ENCODE measurements around the gene BABAM2. TPM values are rescaled to one million over a fixed set of nuclear protein-coding genes. Genes with fewer than 3 reads are reported as not detected.

Gene BABAM2
- total RNA-seq, 1 donor from 2014 or later, result 46.7 TPM

GRCh38 chr2:28343971-28344715 is 453.6 kb downstream of the BABAM2 start:
- no peaks in the 10 kb centered on the region for H3K27me3 Mint-ChIP-seq
- H3K27ac Mint-ChIP-seq, result no peak overlapping the region
- DNase-seq, result no peak
- peaks cover 15% of the 10 kb centered on the region for H3K4me1 Mint-ChIP-seq
- no peak overlapping the region for H3K4me3 Mint-ChIP-seq
- no peaks in the 10 kb centered on the region for H3K9me3 Mint-ChIP-seq
- intact Hi-C loops (cut with micrococcal nuclease), result no loop called here
- H3K36me3 Mint-ChIP-seq (ENCODE audit: low read depth), result no peaks in the 10 kb centered on the region

DNA sequence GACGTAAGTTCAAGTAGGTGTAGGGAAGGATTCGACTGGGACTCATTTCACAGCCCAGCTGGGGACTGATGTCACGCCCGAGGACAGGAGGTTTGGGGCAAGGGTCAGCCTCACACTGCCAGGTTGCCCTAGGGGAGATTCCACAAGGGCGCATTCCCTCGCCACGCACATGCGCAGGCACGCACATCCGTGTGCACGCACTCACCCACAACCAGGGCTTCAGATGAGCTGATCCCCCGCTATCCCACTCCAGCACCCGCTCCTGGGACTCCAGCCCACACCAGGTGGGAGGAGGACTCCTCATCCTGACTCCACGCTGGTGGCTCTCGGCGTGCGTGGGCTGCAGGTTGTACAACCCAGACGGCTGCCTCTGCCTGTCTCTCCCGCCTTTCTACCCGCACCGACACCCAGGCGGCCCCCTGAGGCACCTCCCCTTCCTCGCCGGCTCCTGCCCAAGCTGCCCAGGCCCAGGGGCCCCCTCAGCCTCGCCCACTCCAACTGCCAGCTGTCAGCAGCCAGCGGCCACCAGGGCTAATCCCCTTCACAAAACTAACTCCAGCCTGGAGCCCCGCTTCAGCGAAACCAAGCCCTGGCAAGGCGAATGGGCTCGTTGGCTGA is 454.3 kb downstream of the BABAM2 start:
- H3K27ac Mint-ChIP-seq, result no peak overlapping the region
- H3K4me3 Mint-ChIP-seq, result no peak overlapping the region
- H3K36me3 Mint-ChIP-seq (ENCODE audit: low read depth), result no peaks in the 10 kb centered on the region
- peaks cover 17% of the 10 kb centered on the region for H3K4me1 Mint-ChIP-seq
- no peak for DNase-seq
- intact Hi-C loops (cut with micrococcal nuclease), result no loop called here
- no peaks in the 10 kb centered on the region for H3K9me3 Mint-ChIP-seq
- H3K27me3 Mint-ChIP-seq, result no peaks in the 10 kb centered on the region

DNA sequence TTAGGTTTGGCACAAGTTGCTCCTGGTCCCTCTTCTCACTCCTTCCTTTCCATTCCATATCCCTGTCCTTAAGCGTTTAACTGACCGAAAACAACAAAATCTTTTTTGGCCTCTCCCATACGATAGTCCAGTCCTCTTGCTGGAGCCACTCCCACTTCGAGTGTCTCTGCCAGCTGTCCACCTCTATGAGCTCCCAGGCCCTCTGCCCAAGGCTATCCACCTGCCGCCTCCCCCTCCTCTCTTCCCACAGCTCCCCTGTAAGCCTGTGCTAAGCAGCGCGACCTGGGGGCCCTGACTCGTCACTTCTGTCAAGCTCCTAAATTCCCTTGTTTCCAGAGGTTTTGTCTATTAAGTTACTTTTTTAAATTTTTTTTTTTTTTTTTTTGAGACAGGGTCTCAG is 455.1 kb downstream of the BABAM2 start:
- no peak overlapping the region for H3K27ac Mint-ChIP-seq
- H3K27me3 Mint-ChIP-seq, result no peaks in the 10 kb centered on the region
- no peaks in the 10 kb centered on the region for H3K36me3 Mint-ChIP-seq (ENCODE audit: low read depth)
- H3K4me3 Mint-ChIP-seq, result no peak overlapping the region
- no peaks in the 10 kb centered on the region for H3K9me3 Mint-ChIP-seq
- intact Hi-C loops (cut with micrococcal nuclease), result no loop called here
- no peak for DNase-seq
- H3K4me1 Mint-ChIP-seq, result peaks cover 17% of the 10 kb centered on the region

GRCh38 chr2:28346587-28346986 is 456.1 kb downstream of the BABAM2 start:
- H3K36me3 Mint-ChIP-seq (ENCODE audit: low read depth), result no peaks in the 10 kb centered on the region
- no peak overlapping the region for H3K4me3 Mint-ChIP-seq
- DNase-seq, result no peak
- peak overlapping the region; percentile 41 for H3K27ac Mint-ChIP-seq
- intact Hi-C loops (cut with micrococcal nuclease), result no loop called here
- peaks cover 19% of the 10 kb centered on the region for H3K4me1 Mint-ChIP-seq
- no peaks in the 10 kb centered on the region for H3K27me3 Mint-ChIP-seq
- H3K9me3 Mint-ChIP-seq, result no peaks in the 10 kb centered on the region

DNA sequence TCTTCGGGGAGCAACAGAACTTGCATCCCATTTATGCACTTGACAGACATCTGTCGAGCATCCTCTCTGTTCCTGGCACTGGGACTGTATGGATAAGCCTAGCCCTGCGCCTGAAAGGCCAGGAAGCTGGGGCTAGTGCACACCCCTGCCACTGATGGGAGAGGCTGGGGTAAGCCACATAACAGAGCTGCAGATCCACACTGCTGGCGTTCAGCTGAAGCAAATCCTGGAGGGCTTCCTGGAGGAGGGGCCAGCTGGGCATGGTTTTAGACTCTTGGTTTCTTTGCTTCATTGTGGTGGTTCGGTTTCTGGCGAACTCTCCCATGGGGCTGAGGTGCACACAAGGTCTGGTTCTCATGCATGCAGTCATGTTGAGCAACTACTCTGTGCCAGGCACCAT is 456.7 kb downstream of the BABAM2 start:
- Mint-ChIP-seq H3K27ac (peak overlapping the region; percentile 50), H3K36me3 (ENCODE audit: low read depth) (no peaks in the 10 kb centered on the region), H3K4me1 (peaks cover 21% of the 10 kb centered on the region), H3K4me3 (peak overlapping the region; percentile 18), H3K9me3 (no peaks in the 10 kb centered on the region), H3K27me3 (no peaks in the 10 kb centered on the region)
- intact Hi-C loops (cut with micrococcal nuclease), result no loop called here
- no peak for DNase-seq

DNA sequence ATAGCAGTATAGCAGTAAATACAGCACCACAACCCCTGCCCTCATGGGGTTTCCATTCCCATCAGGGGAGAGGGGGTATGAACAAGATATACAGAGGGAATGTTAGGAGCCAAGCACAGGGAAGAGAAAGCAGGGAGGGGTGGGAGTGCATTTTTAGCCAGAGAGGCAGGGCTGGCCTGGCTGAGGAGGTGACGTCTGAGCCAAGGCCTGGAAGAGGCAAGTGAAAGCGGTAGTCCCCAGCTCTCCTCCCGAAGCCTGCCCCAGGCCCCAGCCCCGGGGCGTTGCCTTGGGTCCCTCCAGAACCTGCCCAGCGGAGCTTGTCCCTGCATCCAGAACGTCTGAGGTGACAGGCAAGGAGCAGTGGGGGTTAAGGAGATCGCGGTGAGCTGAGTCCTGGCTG is 457.1 kb downstream of the BABAM2 start:
- Mint-ChIP-seq H3K36me3 (ENCODE audit: low read depth) (no peaks in the 10 kb centered on the region), H3K27me3 (no peaks in the 10 kb centered on the region), H3K4me3 (peak overlapping the region; percentile 18), H3K27ac (peak overlapping the region; percentile 50), H3K9me3 (no peaks in the 10 kb centered on the region), H3K4me1 (peaks cover 21% of the 10 kb centered on the region)
- intact Hi-C loops (cut with micrococcal nuclease), result no loop called here
- DNase-seq, result no peak

GRCh38 chr2:28348149-28348567 is 457.6 kb downstream of the BABAM2 start:
- Mint-ChIP-seq H3K27ac (peak overlapping the region; percentile 37), H3K36me3 (ENCODE audit: low read depth) (no peaks in the 10 kb centered on the region), H3K4me3 (no peak overlapping the region), H3K27me3 (no peaks in the 10 kb centered on the region), H3K9me3 (no peaks in the 10 kb centered on the region), H3K4me1 (peaks cover 21% of the 10 kb centered on the region)
- intact Hi-C loops (cut with micrococcal nuclease), result no loop called here
- DNase-seq, result peak; percentile 79

DNA sequence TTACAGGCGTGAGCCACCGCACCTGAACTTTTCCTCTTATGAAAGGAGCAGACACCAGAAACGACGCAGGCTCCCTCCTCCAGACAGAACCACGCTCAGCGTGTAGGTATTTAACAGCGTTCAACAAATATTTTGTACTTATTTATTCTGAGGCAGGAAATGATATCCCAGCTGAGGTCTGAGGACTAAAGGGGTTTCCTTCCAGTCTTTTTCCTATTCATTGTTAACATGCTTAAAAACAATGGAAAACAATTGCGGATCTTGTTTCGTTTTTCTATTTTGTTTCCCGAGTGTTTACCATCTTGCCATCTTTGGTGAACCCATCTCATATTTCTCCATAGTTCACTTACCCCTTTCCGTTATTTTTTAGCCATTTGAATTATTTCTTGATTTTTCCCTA is 458.4 kb downstream of the BABAM2 start:
- Mint-ChIP-seq H3K27me3 (no peaks in the 10 kb centered on the region), H3K36me3 (ENCODE audit: low read depth) (no peaks in the 10 kb centered on the region), H3K4me3 (no peak overlapping the region), H3K27ac (no peak overlapping the region), H3K4me1 (peaks cover 21% of the 10 kb centered on the region), H3K9me3 (no peaks in the 10 kb centered on the region)
- DNase-seq, result no peak
- intact Hi-C loops (cut with micrococcal nuclease), result no loop called here

GRCh38 chr2:28349546-28350165 is 459.1 kb downstream of the BABAM2 start:
- no peaks in the 10 kb centered on the region for H3K9me3 Mint-ChIP-seq
- H3K4me3 Mint-ChIP-seq, result no peak overlapping the region
- no peaks in the 10 kb centered on the region for H3K27me3 Mint-ChIP-seq
- H3K36me3 Mint-ChIP-seq (ENCODE audit: low read depth), result no peaks in the 10 kb centered on the region
- H3K27ac Mint-ChIP-seq, result no peak overlapping the region
- no peak for DNase-seq
- peaks cover 21% of the 10 kb centered on the region for H3K4me1 Mint-ChIP-seq
- intact Hi-C loops (cut with micrococcal nuclease), result no loop called here

DNA sequence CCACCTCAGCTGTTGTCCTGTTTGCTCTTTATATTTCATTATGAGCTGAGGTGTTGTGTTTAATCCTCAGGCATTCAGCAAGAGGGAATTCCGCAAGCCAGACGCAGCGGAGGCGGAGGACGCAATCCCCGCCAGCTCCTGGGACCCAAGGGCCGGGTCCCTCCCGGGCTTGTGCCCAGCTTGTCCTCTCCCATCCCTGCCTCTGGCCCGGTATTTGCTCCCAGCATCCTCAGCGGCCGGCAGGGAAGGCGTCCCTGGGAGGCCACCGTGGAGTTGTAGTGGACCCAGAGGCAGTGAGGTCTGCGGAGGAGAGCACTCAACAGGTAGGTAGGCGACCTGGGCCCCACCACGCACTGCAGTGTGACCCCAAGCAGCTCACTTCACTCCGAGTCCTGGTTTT is 459.7 kb downstream of the BABAM2 start:
- Mint-ChIP-seq H3K9me3 (no peaks in the 10 kb centered on the region), H3K27me3 (no peaks in the 10 kb centered on the region), H3K4me1 (peaks cover 21% of the 10 kb centered on the region), H3K36me3 (ENCODE audit: low read depth) (no peaks in the 10 kb centered on the region), H3K4me3 (no peak overlapping the region), H3K27ac (no peak overlapping the region)
- intact Hi-C loops (cut with micrococcal nuclease), result no loop called here
- DNase-seq, result no peak

DNA sequence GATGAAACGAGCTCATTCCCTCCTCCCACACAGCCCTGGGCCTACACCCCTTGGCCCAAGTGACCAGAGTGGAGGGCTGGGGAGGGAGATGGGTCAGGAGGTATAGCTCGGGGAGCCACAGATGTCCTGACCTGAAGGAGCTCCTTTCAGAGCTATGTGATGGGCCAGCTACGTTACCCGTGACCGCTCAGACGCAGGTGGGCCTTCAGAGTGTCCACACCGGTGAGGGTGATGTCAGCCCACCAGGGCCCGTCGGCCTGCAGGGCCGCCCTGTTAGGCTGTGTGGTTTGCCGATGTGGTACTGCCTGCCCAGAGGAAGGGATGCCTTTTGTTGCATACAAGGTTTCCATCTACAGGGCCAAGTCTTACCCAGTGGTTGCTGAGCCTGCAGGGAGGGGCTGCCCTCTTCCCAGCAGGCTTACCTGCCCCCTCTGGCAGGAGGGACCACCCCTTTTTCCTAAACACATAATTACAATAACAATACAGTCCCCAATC is 460.3 kb downstream of the BABAM2 start:
- no peak for DNase-seq
- H3K36me3 Mint-ChIP-seq (ENCODE audit: low read depth), result no peaks in the 10 kb centered on the region
- peaks cover 17% of the 10 kb centered on the region for H3K4me1 Mint-ChIP-seq
- intact Hi-C loops (cut with micrococcal nuclease), result no loop called here
- H3K9me3 Mint-ChIP-seq, result no peaks in the 10 kb centered on the region
- no peaks in the 10 kb centered on the region for H3K27me3 Mint-ChIP-seq
- no peak overlapping the region for H3K27ac Mint-ChIP-seq
- no peak overlapping the region for H3K4me3 Mint-ChIP-seq

- intact Hi-C loops (cut with micrococcal nuclease), result no loop called here
- DNase-seq, result no peak
- no peaks in the 10 kb centered on the region for H3K27me3 Mint-ChIP-seq
- peaks cover 17% of the 10 kb centered on the region for H3K4me1 Mint-ChIP-seq
- H3K9me3 Mint-ChIP-seq, result no peaks in the 10 kb centered on the region
- no peaks in the 10 kb centered on the region for H3K36me3 Mint-ChIP-seq (ENCODE audit: low read depth)
- H3K27ac Mint-ChIP-seq, result no peak overlapping the region
- H3K4me3 Mint-ChIP-seq, result no peak overlapping the region
These were observed 461.1 kb downstream of the BABAM2 start for GRCh38 chr2:28351621-28352020.

DNA sequence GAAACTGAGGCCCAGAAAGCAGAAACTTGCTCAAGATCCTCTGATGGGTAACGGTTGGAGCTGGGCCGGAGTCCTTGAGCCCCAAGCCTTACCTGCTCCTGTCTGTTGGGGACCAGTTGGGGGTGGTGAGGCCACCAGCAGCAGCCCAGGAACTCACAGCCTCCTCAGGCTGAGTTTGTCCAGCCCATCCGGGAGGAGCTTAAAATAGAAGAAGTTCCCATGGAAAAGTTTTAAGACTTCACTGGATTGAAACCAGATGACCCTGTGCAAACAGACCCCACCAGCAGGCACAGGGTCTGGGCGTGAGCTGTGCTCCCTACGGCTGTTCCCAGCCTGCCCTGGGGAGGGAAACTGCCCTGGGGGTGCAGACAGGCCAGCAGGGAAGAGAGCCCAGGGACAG is 461.6 kb downstream of the BABAM2 start:
- Mint-ChIP-seq H3K27ac (no peak overlapping the region), H3K4me1 (peaks cover 17% of the 10 kb centered on the region), H3K9me3 (no peaks in the 10 kb centered on the region), H3K27me3 (no peaks in the 10 kb centered on the region), H3K4me3 (no peak overlapping the region), H3K36me3 (ENCODE audit: low read depth) (no peaks in the 10 kb centered on the region)
- intact Hi-C loops (cut with micrococcal nuclease), result no loop called here
- DNase-seq, result no peak

DNA sequence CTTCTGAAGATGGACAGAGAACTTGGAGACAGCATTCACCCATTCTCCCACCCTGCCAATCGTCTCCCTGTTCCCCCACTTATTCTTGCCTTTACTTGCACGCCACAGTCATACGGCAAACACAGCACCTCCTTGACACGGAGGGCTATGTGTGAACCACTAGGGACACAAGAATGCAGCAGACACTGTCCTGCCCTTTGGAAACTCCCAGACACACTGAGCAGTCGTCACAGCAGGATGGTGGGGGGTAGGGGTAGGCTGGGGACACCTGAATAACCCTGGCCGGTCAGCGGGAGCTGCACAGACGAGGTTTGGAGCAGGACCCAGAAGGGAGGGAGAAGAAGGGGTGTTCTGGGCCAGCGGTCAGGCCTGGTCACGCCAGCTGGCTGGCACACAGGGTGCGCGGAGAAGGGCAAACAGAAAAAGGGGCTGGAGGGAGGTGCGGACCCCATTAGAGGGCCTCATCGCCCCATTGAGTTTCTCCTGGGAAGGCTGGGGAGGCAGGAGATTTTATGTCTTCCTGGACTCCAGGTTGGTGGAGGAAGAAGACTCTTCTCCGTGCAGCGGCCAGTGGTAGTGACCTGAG is 462.2 kb downstream of the BABAM2 start:
- H3K27ac Mint-ChIP-seq, result no peak overlapping the region
- intact Hi-C loops (cut with micrococcal nuclease), result no loop called here

More for the DNA sequence above, 462.2 kb downstream of the BABAM2 start:
- Mint-ChIP-seq H3K4me1 (peaks cover 14% of the 10 kb centered on the region), H3K36me3 (ENCODE audit: low read depth) (no peaks in the 10 kb centered on the region), H3K9me3 (no peaks in the 10 kb centered on the region), H3K4me3 (no peak overlapping the region), H3K27me3 (no peaks in the 10 kb centered on the region)
- no peak for DNase-seq

Measured in activated CD4-positive, alpha-beta T cell treated with anti-CD3 and anti-CD28 coated beads, Interleukin-2, amount 10 ng/mL, durations not matched to agents 24 days and 14 days (primary cell).